TTC549 (cell line): Measurements from ENCODE around the gene ATP2A3.

Experiments
- FAIRE-seq: peaks from 2 replicates; lab custom pipeline; 2012; peaks lifted over from hg19 to GRCh38; lab: Jason Lieb, UNC

ATP2A3 gene

DNA sequence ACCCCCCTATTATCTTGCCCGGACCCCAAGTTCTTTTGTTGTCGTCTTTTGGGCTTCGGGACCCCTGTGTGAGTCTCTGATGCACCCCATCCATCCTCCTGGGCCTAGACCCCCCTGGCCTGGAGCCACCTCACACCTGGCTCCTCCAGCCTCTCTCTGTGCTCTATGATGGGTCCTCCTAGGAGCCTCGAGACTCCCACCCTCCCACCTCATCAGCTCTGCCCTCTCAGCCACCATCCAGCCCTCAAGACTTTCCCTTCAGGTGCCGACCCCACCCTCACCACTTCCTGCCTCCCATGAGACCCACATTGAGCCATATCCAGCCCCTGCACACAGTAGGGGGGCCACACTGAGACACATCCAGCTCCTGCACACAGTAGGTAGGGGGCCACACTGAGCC is 8.7 kb upstream of the ATP2A3 start:
- no peak for FAIRE-seq

DNA sequence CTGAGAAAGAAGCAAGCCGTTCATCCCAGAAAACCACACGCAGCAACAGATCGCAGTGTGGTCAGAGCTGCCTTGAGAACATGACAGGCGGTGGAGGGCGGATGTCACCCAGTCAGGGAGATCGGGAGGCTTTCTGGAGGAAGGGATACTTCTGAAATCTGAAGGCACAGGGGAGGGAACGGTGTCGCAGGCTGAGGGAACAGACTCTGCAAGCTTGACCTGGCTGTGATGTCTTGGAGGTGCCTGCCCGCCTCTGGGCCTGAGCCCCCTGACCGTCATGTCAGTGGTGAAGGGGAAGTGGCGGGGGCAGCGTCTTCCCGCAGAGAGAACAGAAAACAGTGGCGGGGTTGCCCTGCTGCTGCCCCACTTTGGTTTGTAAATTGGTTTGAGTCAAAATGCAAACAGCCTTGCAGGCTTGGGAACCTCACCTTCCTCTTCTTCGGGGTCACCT is 8.1 kb upstream of the ATP2A3 start:
- no peak for FAIRE-seq

DNA sequence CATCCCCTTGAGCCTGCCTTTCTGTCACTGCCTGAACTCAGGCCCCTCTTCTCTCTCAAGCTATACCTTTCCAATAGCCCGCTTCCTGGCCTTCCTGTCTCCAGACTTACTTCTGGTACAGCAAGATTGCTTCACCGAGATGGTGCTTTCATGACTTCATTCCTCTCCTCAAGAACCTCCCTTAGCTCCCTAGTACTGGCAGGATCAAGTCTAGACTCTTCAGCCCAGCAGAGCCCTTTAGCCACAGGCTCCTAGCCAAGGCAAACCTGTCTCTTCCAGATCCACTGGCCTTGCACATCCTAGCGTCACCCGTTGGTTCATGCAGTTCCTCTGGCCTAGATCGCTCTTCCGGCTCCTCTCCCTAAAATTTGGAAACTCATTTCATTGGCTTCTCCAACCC is 6.4 kb upstream of the ATP2A3 start:
- FAIRE-seq = no peak

DNA sequence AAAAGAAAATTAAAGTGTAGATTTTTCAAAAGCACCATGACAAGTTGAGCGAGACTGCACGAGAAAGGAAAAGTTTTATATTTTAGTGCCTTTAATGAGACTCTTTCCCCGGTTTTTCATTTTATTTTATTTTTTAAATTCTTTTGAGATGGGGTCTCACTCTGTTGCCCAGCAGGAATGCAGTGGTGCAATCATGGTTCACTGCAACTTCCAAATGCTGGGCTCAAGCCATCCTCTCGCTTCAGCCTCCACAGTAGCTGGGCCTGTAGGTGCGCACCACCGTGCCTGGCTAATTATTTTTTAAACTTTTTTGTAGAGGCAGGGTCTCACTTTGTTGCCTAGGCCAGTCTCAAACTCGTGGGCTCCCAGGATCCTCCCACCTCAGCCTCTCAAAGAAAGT is 5.7 kb upstream of the ATP2A3 start:
- FAIRE-seq = no peak

DNA sequence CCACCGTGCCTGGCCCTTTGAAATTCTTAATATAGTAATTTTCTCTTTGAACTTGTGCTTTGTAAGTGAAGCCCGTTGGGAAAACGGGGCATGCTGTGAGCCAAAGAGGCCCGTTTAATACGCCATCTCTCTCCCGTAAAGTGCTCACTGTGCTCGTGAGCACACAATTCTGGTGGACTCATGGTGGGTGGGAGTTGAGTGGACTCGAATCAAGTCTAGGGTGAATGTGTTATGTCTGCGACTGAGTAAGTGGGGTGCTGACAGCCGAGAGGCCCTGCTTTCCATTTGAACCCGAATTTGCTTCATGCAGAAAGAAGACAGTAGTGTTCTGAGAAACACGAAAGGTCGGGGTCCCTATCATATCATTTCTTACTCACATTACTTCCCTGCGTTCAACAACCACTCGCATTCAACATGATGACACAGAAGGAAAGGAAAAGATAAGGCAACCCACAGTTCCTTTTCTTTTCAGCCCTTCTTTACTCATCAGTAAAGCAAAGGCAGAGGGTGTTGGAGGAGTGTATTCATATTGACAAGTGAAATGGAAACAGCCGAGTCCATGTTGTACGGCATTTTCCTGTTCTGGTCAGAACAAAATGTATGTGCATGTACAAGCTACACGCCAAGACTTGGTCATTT is 4.8 kb upstream of the ATP2A3 start:
- no peak for FAIRE-seq

DNA sequence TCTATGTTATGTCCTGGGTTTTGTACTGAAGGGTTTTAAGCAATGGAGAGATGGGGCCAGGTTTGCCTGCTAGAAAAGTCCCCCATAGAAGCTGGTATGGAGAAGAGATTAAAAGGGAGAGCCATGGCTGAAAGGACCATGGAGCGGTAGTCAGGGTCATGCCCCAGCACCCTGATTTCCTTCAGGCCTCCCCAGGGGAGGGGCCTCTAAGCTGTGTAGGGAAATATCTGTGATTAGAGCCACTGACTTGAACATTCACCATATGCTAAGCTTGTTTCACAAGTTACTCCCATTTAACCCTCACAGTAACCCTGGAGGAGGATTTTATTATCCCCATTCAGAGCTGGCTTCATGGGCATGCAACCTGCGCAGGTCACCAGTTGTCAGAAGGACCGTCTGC is 3.8 kb upstream of the ATP2A3 start:
- FAIRE-seq = no peak

DNA sequence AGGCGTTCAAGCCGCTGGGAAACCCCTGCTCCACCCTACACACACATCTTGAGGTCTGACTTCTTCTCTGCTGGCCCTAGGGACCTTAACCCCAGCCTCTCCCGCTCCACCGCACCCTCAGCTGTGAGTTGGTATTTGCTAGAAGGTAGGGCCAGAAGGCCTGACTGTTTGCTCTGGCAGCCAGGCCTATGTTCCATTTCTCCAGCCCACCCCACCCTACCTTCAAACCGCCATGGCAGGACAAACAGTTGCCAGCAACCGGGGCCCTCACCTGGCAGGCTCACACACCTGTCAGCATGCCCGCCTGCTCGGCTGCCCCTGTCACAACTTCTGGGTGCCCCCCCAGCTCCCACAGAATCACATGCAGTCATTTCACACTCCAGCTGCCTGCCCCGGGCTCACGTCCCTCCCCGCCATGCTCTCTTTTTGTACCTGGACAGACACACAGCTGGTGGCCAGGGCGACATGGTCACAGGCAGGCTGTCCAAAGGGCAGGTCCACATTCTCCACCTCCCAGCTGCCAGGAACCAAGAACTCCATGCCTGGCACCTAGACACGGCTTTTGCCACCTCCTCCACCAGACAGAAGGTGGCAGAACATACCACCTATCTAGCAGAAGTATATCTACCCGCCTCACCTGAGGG is 2.6 kb upstream of the ATP2A3 start:
- FAIRE-seq = no peak

DNA sequence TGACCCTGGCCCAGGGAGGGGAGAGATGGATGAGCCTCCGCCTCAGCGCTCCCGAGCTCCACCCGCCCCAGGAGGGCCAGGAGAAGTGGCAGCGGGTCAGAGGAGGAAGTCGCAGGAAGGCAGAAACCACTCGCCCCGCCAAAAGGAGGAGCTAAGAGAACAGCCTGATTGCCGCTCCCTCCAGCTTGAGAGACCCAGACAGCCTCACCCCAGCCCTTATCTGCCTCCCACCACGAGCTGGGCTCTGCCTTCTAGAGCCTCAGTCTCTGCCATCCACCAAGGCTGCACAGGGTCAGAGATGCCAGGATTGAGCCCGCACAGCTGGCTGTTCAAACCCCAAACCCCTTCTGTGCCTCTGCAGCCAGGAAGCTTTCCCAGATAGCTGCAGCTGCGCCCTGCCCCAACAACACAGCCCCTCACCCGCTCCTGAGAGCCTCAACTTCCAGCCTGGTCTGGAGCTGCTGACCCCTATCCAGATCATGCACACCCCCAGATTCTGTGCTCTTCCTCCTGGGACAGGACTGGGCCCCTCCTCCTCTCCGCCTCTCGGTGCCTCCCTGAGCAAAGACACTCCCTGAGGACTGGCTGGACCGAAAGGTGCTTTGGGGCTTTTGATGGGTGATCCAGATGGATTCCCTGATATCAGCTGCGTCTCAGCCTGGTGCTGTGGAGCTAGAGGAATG is 1.0 kb upstream of the ATP2A3 start:
- FAIRE-seq = no peak

DNA sequence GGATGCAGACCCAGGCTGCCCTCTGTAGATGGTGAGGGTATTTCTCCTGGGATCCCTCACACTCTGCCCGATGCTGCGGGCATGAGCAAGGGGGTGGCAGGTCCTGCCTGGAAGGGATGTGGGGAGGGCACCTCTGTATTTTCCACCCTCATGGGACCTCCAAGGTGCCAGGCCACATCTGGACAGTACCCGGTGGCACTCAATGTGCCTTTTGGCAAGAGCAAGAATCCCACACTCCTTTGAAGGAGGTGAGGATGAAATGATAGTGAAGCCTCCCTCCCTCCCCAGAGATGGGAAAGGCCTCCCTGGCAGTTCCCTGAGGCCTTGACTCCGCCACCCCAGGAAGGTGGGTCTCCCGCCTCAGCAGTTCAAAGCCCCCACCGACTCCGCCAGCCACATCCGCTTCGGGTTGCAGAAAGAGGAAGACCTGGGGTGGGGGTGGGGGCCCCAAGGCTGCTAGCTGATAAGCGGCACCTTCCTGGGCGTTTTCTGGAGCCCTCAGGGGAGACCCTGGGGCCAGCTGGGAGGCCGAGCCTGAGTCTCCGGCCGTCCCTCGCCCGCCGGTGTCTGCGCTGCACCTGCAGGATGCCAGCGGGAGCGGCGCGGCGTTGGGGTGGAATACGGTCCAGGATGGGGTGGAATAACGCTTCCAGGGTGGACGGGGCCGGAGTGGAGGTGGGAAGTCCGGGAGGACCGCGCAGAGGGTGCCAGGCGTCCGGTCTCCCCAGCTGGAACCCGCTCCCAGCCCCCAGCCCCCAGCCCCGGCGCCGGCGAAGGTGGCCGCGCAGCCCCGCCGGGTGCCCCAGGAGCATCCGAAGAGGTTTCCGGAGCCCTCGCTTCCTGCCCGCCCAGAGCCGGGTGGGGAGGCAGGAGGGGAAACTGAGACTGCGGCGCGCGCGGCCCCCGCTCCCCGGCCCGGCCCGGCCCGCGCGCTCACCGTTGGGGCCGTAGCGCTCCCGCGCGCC is 718 bp downstream of the ATP2A3 start:
- no peak for FAIRE-seq

DNA sequence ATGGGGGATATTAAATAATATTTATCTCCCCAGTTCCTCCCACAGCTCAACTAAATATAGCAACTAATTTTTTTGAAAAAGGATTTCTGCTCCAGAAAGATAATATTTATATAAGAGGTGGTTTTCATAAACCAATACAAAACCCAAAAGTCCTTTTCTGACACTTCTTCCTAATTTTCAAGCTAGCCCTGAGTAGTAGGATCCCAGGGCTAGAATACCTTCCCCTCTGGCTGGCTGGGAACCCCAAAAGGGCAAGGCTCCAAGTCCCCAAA is 1.3 kb downstream of the ATP2A3 start:
- no peak for FAIRE-seq

DNA sequence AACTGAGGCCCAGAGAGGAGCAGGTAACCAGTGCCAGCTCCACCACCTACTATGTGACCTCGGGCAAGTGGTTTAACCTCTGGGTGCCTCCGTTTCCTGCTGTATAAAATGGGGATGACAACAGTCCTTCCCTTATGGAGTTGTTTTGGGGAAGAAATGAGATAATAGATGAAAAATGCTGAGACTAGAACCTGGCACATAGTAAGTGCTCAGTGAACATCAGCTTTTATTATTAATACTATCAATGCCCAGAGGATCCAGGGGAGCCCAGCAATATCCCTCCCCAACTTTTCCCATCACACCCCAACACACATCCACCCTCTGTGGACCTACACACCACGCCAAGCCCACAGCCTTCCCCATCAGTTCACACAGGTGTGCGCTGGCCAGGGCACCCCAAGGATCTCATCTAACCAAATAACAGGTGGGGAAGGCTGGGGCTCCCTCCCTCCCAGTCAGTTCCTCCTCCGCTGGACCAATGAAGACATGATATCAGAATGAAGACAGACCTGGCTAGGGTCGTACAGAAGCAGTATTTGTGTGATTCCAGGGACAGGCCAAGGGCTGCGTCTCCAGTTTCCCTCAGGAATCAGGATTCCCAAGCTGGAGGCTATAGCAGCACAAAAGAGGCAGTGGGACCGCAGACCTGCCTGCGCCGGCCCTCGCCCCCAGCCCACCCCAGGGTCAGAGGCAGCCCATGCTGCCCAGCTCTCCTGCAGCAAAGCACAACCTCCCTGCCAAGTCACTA is 1.8 kb downstream of the ATP2A3 start:
- FAIRE-seq = no peak

DNA sequence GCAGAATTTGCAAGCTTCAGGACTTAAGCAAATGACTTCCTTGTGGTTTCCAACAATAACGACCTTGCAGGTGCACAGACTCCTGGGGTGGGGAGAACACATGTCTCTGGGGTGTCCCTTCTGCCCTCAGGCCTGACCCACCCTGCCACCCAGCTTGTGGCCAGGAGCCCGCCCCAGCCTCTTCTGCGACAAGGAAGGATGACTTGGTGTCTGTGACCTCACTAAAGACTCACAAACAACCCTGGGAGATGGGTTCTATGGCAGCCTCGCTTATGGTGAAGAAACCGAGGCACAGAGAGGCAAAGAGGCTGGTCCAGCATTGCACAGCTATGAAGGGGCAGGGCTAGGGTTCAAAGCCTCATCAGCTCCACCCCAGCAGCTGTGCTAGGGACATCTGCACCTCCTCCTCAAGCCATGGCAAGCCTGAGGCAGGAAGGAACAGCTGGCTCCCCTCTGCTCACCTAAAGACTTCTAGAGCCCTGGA is 2.6 kb downstream of the ATP2A3 start:
- no peak for FAIRE-seq

DNA sequence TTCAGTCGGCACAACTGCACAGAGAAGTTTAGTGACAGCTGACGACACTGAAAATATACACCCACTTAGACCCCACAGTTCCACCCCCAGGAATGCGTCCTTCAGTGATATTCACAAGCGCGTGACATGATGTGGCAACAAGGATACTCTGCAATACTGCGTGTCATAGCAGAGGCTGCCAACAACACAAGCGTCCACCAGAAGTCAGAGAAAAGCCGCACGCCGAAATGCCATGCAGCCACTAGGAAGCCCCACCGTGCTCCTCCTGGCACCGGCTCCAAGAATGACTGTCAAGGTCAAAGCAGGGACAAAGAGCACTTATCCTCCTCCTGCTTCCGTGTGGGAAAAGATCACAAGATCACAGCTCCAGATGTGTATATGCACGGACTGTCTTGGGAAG is 3.5 kb downstream of the ATP2A3 start:
- FAIRE-seq = no peak

DNA sequence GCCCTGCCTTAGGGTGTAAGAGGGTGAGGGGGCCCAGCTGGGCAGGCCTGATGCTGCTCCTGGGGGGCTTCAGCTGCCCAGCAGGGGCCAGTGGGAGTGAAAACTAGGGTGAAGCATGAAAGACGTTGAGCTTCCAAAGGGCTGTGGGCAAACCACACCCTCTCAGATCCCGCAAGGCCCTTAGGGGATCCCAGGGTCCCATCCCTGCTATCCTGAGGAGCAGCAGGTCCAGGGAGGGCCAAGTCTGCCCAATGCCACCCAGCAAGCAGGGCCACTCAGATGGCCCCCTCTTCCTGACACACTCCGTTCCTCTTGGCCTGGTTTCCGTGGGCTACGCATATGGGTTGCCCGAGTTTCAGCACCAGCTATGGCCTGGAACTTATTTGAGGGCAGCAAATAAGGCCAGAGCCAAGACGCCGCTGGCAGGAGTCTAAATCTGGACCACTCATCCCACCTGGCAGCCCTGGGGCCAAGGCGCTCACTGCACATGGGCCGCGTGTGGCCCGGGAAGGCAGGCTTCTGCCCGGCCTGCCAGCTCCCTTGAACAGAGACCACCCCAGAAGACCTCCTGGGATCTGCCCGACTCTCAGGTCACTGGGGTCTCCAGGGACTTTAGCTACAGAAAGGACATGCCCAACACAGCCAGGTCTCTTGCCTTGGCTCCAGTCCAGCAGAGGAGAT is 4.2 kb downstream of the ATP2A3 start:
- FAIRE-seq = no peak

DNA sequence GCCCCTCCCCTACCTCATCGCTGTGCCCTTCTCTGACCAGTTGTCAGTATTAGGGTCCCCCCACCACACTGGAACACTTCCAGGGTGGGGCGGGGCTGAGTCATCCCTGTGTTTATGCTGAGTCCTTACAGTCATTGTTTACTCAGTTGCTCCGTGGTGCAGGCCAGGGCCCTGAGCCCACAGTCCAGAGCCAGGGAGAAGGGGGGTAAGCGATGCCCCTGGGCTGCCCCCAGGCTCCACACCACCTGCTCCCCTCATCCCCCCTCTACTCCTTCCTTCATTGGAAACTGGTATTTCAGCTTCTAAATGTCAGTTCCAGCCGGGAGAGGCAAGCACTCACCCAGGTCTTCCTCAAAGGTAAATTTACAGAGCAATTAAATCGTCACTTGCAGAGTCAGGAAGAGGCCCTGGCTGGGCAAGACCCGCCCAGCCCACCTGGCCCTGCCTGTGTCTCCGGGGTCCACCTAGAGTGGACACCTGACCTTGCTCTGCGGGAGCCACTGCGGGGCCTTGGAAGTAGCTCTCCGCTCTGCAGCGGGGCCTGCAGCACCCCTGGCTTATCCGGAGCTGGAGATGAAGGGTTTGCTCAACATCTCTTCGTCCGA is 4.8 kb downstream of the ATP2A3 start:
- no peak for FAIRE-seq

DNA sequence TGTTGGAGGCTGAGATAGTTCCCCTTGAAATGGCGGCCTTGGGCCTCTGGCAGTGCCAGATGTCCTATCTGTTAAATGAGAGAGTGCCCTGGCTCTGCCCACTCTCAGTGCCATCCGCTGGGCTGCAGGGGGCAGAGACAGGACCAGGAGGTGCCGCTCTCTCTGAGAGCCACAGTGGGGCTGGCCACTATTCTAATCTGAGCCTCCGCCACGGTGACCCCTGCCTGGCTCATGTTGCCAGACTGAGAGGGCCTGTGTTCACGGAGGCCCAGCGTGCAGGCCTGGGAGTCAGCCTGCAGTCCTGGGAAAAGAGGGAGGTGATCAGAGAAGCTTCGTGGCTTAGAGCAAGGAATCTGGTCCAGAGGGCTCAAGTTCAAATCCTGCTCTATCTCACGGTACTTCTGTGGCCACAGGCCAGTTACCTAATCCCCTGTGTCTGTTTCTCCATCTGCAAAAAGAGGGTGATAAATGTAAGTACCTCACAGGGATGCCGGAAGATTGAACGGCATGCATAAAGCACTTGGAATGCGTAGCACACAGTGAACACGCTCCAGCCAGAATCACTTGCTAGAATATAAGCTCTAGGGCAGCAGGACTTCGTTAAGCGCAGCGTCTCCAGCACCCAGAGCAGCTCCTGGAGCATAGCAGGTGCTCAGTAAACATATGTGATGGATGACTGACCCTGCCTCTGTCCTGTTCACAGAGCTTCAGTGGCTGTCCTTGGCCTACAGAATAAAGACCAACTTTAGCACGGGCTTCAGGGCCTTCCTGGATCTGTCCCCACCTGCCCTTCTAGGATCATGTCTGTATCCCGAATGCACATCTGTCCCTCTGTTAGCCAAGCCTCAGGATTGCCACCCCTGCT is 6.3 kb downstream of the ATP2A3 start:
- FAIRE-seq = no peak

DNA sequence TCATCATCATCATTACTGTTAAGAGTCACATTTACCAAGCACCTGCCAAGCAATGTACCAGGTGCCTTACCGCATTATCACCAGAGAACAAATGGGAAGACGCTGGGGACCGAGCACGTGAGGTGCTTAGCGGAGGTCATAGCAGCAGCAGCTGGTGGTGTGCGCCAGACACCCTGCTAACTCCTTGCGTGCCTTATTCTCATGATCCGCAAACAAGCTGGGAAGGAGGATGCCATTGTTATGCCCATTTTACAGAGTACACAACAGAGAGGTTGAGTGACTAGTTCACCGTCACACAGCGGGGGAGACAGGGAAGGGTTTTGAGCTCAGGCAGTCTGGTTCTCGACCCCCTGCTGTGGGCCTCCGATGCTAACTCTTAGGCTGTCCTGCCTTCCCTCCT is 7.3 kb downstream of the ATP2A3 start:
- FAIRE-seq = no peak

DNA sequence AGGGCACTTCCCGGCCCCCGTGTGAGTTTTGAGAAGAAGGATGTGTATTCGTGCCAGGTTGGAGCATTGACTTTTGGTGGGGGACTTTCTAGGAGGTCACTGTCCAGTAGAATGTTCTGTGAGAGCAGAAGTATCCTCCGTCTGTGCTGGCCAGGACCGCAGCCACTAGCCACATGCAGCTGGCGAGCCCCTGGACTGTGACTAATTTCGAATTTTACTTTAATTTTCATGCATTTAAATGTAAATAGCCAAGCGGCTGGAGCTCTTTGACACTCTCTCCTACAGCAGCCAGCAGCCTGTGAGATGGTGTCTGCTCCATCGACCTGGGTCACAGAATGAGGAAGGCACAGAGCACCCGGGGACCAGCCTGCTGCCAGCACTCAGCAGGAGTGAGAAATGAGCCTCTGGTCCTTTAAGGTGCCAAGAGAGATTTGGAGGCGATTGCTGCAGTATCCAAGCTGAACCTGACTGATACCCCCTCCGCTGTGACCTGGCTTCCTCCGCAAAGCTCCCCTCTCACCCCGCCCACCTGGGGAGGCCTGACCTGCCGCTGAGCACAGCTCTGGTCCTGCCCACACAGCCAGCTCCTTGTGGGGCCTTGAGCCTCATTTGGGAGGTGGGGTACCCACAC is 7.8 kb downstream of the ATP2A3 start:
- no peak for FAIRE-seq

DNA sequence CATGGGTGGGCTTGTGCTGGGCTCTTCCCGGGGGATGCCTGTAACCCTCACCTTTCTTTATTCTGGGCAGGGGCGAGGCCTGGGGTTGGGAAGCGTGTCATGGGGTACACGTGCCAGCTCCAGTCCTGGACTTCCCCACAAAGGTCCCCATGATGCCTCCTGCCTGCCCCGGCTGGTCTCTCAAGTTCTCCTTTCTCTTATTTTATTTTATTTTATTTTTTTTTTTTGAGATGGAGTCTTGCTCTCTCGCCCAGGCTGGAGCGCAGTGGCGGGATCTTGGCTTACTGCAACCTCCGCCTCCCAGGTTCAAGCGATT is 8.6 kb downstream of the ATP2A3 start:
- FAIRE-seq = no peak
